ENCODE results near the gene CARD9. TPM values are rescaled to one million over a fixed set of nuclear protein-coding genes. Genes with fewer than 3 reads are reported as not detected.

CARD9 gene
- total and polyA plus RNA-seq, 11 donors: 0.30 to 7.1 (median 0.77) TPM

DNA sequence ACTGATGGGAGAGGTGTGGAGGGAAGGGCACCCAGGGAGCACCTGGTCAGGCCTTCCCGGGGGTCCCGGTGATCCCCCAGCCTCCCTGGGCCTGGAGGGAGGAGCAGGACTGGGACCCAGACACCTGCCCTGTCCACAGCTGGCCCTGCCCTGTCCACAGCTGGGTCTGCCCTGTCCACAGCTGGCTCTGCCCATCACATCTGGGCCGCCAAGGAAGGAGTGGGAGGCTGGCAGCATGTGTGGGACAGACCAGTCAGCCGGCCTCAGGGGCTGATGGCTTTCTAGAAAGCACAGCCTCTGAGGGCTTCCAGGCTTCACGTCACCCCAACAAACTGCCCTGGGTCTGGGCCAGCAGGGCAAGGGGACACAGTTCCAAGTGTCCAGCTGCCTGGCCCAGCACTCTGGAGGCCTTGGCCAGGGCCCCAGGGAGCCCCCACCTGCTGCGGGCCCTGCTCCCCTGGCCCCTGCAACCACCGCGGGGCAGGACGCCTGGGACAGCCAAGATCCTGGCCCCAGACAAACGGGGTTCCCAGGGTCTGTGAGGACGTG lies 22.1 kb downstream of the CARD9 start:
- H3K9me3 ChIP-seq: no peaks in the 10 kb centered on the region
- peak overlapping the region in 1 of 12 donors; percentile 30 for H3K4me3 ChIP-seq
- H3K27ac ChIP-seq: no peak overlapping the region
- H3K36me3 ChIP-seq: peaks cover 0 to 13% (median 4%) of the 10 kb centered on the region in 9 donors
- H3K27me3 ChIP-seq: no peaks in the 10 kb centered on the region
- intact Hi-C loops (cut with DNase I): no loop called here
- TF ChIP-seq, protein P1, sequence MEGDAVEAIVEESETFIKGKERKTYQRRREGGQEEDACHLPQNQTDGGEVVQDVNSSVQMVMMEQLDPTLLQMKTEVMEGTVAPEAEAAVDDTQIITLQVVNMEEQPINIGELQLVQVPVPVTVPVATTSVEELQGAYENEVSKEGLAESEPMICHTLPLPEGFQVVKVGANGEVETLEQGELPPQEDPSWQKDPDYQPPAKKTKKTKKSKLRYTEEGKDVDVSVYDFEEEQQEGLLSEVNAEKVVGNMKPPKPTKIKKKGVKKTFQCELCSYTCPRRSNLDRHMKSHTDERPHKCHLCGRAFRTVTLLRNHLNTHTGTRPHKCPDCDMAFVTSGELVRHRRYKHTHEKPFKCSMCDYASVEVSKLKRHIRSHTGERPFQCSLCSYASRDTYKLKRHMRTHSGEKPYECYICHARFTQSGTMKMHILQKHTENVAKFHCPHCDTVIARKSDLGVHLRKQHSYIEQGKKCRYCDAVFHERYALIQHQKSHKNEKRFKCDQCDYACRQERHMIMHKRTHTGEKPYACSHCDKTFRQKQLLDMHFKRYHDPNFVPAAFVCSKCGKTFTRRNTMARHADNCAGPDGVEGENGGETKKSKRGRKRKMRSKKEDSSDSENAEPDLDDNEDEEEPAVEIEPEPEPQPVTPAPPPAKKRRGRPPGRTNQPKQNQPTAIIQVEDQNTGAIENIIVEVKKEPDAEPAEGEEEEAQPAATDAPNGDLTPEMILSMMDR (IDR thresholded peaks at IDR 0.05): no peak
- no peak for TF ChIP-seq POLR2A (IDR thresholded peaks at IDR 0.05)
- ATAC-seq (no peak), DNase-seq (no peak)
- peaks cover 0 to 39% (median 17%) of the 10 kb centered on the region in 12 donors for H3K4me1 ChIP-seq
- WGBS, 4 donors: 71 to 87% (median 82%) methylated on average over 2 to 11 of the region's 11 CpGs

DNA sequence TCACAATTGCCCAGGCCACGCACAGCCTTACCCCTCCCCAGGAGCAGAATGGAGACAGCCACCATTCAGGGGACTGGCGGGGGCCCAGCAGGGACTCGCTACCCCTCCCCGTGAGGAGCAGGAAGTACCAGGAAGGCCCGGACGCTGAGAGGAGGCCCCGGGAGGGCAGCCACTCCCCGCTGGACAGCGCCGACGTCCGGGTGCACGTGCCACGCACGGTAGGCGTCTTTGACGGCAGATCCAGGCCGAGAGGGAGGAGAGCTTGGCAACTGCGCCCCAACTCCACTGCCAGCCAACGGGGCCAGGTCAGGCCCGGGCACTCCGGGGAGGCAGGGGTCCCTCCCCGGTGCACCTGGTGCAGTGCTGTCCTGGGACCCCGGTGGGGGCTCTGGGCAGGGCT lies 23.9 kb downstream of the CARD9 start:
- ATAC-seq (no peak), DNase-seq (no peak)
- Histone ChIP-seq H3K27ac (no peak overlapping the region), H3K36me3 (peaks cover 0 to 11% (median 0%) of the 10 kb centered on the region in 9 donors), H3K27me3 (no peaks in the 10 kb centered on the region), H3K9me3 (no peaks in the 10 kb centered on the region), H3K4me3 (no peak overlapping the region), H3K4me1 (peaks cover 0 to 42% (median 25%) of the 10 kb centered on the region in 12 donors)
- no peak for TF ChIP-seq POLR2A (IDR thresholded peaks at IDR 0.05)
- TF ChIP-seq, protein P1 (IDR thresholded peaks at IDR 0.05): no peak
- WGBS, 4 donors: 82 to 91% (median 88%) methylated on average over 22 to 24 of the region's 24 CpGs
- intact Hi-C loops (cut with DNase I): no loop called here

DNA sequence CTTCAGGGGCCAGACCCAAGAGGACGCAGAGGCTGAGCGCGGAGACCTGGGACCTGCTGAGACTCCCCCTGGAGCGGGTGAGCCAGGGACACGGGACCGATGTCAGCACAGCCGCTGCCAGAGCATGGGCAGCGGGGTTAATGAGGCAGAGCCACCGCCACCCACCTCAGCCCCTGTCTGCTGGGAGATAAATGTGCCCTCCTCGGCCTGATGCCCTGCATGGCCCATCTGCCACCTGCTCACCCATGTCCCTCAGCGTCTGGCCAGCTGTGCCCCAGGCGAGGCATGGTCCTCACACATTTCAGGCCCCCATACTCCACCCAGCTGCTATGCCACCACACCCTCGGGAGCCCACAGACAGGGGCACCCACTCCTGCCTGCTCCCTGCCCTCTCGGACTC lies 24.8 kb downstream of the CARD9 start:
- peaks cover 0 to 40% (median 22%) of the 10 kb centered on the region in 12 donors for H3K4me1 ChIP-seq
- peaks cover 0 to 11% (median 0%) of the 10 kb centered on the region in 9 donors for H3K36me3 ChIP-seq
- intact Hi-C loops (cut with DNase I): no loop called here
- H3K4me3 ChIP-seq: no peak overlapping the region
- no peak overlapping the region for H3K27ac ChIP-seq
- 90 to 95% (median 92%) methylated on average over 11 to 14 of the region's 14 CpGs for WGBS, 4 donors
- no peaks in the 10 kb centered on the region for H3K9me3 ChIP-seq
- no peak for DNase-seq
- no peak for ATAC-seq
- TF ChIP-seq, protein P1 (IDR thresholded peaks at IDR 0.05): no peak
- no peak for TF ChIP-seq POLR2A (IDR thresholded peaks at IDR 0.05)
- H3K27me3 ChIP-seq: no peaks in the 10 kb centered on the region

DNA sequence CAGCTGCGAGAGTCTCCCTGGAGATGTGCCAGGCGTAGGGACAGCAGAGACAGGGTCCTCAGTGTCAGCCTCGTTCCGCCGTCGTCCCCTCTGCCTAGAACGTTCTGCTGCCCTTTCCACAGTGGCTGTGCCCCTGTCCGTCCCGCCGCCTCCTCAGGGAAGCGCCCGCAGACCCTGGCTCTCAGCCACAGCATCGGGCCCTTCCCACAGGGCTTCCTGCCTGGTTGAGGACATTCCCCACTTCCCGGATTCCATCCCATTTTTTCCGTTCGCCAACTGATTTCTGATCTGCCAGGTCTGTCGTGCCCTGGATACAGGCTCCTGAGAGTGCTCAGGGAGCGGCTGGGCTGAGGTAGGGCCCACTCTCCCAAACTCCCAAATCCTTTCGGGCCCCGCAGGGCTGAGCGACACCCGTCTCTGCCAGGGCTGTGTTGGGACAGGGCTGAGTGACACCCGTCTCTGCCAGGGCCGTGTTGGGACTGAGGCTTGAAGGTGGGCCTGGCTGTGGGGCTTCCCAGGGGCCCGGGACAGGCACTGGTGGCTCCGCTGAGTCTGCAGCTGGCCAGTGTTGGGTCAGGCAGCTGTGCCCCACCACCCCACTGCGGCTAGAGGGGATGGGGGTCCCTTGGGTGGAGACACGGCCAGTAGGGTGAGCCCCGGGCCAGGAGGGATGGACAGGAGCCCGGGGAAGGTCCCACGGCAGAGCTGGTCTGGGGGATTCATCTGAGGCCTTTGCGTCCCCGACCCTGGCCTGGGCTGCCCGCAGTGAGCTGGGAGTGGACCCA lies 25.8 kb downstream of the CARD9 start:
- 66 to 76% (median 73%) methylated on average over 25 to 34 of the region's 34 CpGs for WGBS, 4 donors
- no peak overlapping the region for H3K27ac ChIP-seq
- intact Hi-C loops (cut with DNase I): no loop called here

More for the DNA sequence above, 25.8 kb downstream of the CARD9 start:
- TF ChIP-seq, protein P1 (IDR thresholded peaks at IDR 0.05): no peak
- TF ChIP-seq POLR2A (IDR thresholded peaks at IDR 0.05): no peak
- Histone ChIP-seq H3K9me3 (no peaks in the 10 kb centered on the region), H3K4me1 (peaks cover 0 to 42% (median 31%) of the 10 kb centered on the region in 12 donors), H3K27me3 (no peaks in the 10 kb centered on the region), H3K36me3 (peaks cover 0 to 11% (median 0%) of the 10 kb centered on the region in 9 donors), H3K4me3 (no peak overlapping the region)
- no peak for ATAC-seq
- DNase-seq: no peak

Data from heart left ventricle (tissue), 16 donors.